GM23338 (cell line): ENCODE measurements around the gene DNAJC1. TPM values are rescaled to one million over a fixed set of nuclear protein-coding genes. Genes with fewer than 3 reads are reported as not detected.
"Not testable (repeated sequence)": the region's sequence is repeated elsewhere in the genome, so short reads cannot be mapped to it uniquely, and the experiment has no call there.

Experiments
- ATAC-seq: fragments of 200-7000 bp; cut with Tn5 transposase; 3 replicates; pipeline ENCODE4 v1.9.1; 2020
- DNase-seq: peaks from one replicate; pipeline ENCODE4 v3.0.0-alpha.2; 2015; ENCODE audit warnings: low spot score
- H2AFZ ChIP-seq: fragments of 200-600 bp; sonication (generic); 2 replicates; pipeline ENCODE4 v1.8.0; 2016; ENCODE audit warnings: antibody characterized with exemption, mild to moderate bottlenecking, moderate library complexity
- H3F3A ChIP-seq: fragments of 200-600 bp; sonication (generic); replicated peaks from 2 replicates; pipeline ENCODE4 v1.8.0; 2017; ENCODE audit warnings: antibody characterized with exemption, mixed run types, low read depth
- H3K27ac ChIP-seq: fragments of 200-600 bp; sonication (generic); 2 replicates; pipeline ENCODE4 v1.6.1; 2016; ENCODE audit warnings: low read depth
- H3K27me3 ChIP-seq: fragments of 200-600 bp; sonication (generic); 2 replicates; pipeline ENCODE4 v1.8.0; 2016; ENCODE audit warnings: mild to moderate bottlenecking, mixed run types, moderate library complexity; ENCODE audit not compliant: insufficient read depth
- H3K36me3 ChIP-seq: fragments of 200-600 bp; sonication (generic); 2 replicates; pipeline ENCODE4 v1.8.0; 2016; ENCODE audit warnings: mild to moderate bottlenecking; ENCODE audit not compliant: insufficient read depth
- H3K4me1 ChIP-seq: fragments of 200-600 bp; sonication (generic); 2 replicates; pipeline ENCODE4 v1.8.0; 2016; ENCODE audit warnings: mild to moderate bottlenecking, moderate library complexity; ENCODE audit not compliant: insufficient read depth
- H3K4me2 ChIP-seq: fragments of 200-600 bp; sonication (generic); 2 replicates; pipeline ENCODE4 v1.7.1; 2017; ENCODE audit warnings: mixed run types
- H3K4me3 ChIP-seq: fragments of 200-600 bp; sonication (generic); 2 replicates; pipeline ENCODE4 v1.6.1; 2016; ENCODE audit warnings: mixed run types
- H3K79me2 ChIP-seq: fragments of 200-600 bp; sonication (generic); replicated peaks from 2 replicates; pipeline ENCODE4 v1.8.0; 2017; ENCODE audit warnings: mild to moderate bottlenecking; ENCODE audit not compliant: insufficient read depth
- H3K9me2 ChIP-seq: fragments of 200-600 bp; sonication (generic); 2 replicates; pipeline ENCODE4 v1.8.0; 2017; ENCODE audit not compliant: insufficient read depth
- H4K20me1 ChIP-seq: fragments of 200-600 bp; sonication (generic); replicated peaks from 2 replicates; pipeline ENCODE4 v1.8.0; 2017; ENCODE audit warnings: mild to moderate bottlenecking; ENCODE audit not compliant: insufficient read depth
- H3K27ac Mint-ChIP-seq: 2 replicates; pipeline ENCODE4 v1.8.0; 2020; ENCODE audit warnings: inconsistent platforms, mild to moderate bottlenecking, moderate library complexity, mixed read lengths
- H3K27me3 Mint-ChIP-seq: 3 replicates; pipeline ENCODE4 v1.8.0; 2022; ENCODE audit warnings: low read depth, mild to moderate bottlenecking, moderate library complexity, mixed read lengths, inconsistent platforms; ENCODE audit not compliant: insufficient read depth, poor library complexity
- H3K36me3 Mint-ChIP-seq: 3 replicates; pipeline ENCODE4 v1.8.0; 2021; ENCODE audit warnings: low read depth, mild to moderate bottlenecking, inconsistent platforms, moderate library complexity, mixed read lengths
- H3K4me1 Mint-ChIP-seq: 3 replicates; pipeline ENCODE4 v1.8.0; 2020; ENCODE audit warnings: mild to moderate bottlenecking, inconsistent platforms, mixed read lengths
- H3K4me3 Mint-ChIP-seq: 3 replicates; pipeline ENCODE4 v1.8.0; 2021; ENCODE audit warnings: moderate library complexity, mild to moderate bottlenecking, inconsistent platforms, mixed read lengths
- H3K9me3 Mint-ChIP-seq: 3 replicates; pipeline ENCODE4 v1.8.0; 2020; ENCODE audit warnings: moderate library complexity, mild to moderate bottlenecking, inconsistent platforms, mixed read lengths
- ZNF114 ChIP-seq: fragments of 250-450 bp; sonication (Bioruptor Pico); IDR thresholded peaks from 2 replicates; pipeline ENCODE4 v1.5.0; 2020; ENCODE audit warnings: mild to moderate bottlenecking, moderate library complexity
- polyA plus RNA-seq: library from polyadenylated mRNA; unstranded; fragments of >200 nt; fragmentation: Nextera tagmentation; extraction: Ambion mirVana; gene quantifications from 2 replicates; pipeline ENCODE4 v1.2.1, GENCODE V29; 2016
- total RNA-seq: library from RNA; depleted of rRNA; stranded (reverse); fragments of >200 nt; shearing (Covaris generic); gene quantifications from 2 replicates; pipeline ENCODE4 v1.2.3, GENCODE V29; 2014
- TF ChIP-seq, protein P1 (sequence below): fragments of 250-450 bp; sonication (Bioruptor Pico); IDR thresholded peaks from 2 replicates; pipeline ENCODE4 v1.5.0; 2020; ENCODE audit warnings: mild to moderate bottlenecking, moderate library complexity
- TF ChIP-seq, protein P2 (sequence below), 2 experiments: fragments of 200-600 bp in 1 of 2; sonication (generic) in 1 of 2; conservative IDR thresholded peaks; 2 replicates each; pipeline versions ENCODE4 v1.5.1 to v1.6.1; 2016 to 2017; ENCODE audit warnings: antibody characterized with exemption in 2 of 2, low read depth in 2 of 2, mild to moderate bottlenecking in 2 of 2, moderate library complexity in 1 of 2

DNAJC1 gene
- total and polyA plus RNA-seq, 2 experiments from 2014 or later, result 38.6 to 45.3 TPM

DNA sequence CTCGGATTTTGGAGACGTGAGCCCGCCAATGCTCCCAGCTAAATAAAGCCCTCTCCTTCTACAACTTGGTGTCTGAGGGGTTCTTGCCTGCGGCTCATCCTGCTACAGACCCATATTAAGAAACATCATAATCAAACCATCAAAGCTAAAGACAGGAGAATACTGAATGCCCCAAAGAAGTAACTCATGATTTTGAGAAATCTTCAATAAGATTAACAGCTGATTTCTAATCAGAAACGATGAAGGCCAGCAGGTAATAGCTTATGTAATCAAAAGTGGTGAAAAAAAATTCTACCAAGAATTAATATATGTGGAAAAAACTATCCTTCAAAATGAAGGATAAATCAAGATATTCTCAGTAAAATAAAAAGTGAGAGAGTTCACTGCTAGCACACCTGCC lies 130.3 kb downstream of the DNAJC1 start (continued):
- TF ChIP-seq, protein P1, sequence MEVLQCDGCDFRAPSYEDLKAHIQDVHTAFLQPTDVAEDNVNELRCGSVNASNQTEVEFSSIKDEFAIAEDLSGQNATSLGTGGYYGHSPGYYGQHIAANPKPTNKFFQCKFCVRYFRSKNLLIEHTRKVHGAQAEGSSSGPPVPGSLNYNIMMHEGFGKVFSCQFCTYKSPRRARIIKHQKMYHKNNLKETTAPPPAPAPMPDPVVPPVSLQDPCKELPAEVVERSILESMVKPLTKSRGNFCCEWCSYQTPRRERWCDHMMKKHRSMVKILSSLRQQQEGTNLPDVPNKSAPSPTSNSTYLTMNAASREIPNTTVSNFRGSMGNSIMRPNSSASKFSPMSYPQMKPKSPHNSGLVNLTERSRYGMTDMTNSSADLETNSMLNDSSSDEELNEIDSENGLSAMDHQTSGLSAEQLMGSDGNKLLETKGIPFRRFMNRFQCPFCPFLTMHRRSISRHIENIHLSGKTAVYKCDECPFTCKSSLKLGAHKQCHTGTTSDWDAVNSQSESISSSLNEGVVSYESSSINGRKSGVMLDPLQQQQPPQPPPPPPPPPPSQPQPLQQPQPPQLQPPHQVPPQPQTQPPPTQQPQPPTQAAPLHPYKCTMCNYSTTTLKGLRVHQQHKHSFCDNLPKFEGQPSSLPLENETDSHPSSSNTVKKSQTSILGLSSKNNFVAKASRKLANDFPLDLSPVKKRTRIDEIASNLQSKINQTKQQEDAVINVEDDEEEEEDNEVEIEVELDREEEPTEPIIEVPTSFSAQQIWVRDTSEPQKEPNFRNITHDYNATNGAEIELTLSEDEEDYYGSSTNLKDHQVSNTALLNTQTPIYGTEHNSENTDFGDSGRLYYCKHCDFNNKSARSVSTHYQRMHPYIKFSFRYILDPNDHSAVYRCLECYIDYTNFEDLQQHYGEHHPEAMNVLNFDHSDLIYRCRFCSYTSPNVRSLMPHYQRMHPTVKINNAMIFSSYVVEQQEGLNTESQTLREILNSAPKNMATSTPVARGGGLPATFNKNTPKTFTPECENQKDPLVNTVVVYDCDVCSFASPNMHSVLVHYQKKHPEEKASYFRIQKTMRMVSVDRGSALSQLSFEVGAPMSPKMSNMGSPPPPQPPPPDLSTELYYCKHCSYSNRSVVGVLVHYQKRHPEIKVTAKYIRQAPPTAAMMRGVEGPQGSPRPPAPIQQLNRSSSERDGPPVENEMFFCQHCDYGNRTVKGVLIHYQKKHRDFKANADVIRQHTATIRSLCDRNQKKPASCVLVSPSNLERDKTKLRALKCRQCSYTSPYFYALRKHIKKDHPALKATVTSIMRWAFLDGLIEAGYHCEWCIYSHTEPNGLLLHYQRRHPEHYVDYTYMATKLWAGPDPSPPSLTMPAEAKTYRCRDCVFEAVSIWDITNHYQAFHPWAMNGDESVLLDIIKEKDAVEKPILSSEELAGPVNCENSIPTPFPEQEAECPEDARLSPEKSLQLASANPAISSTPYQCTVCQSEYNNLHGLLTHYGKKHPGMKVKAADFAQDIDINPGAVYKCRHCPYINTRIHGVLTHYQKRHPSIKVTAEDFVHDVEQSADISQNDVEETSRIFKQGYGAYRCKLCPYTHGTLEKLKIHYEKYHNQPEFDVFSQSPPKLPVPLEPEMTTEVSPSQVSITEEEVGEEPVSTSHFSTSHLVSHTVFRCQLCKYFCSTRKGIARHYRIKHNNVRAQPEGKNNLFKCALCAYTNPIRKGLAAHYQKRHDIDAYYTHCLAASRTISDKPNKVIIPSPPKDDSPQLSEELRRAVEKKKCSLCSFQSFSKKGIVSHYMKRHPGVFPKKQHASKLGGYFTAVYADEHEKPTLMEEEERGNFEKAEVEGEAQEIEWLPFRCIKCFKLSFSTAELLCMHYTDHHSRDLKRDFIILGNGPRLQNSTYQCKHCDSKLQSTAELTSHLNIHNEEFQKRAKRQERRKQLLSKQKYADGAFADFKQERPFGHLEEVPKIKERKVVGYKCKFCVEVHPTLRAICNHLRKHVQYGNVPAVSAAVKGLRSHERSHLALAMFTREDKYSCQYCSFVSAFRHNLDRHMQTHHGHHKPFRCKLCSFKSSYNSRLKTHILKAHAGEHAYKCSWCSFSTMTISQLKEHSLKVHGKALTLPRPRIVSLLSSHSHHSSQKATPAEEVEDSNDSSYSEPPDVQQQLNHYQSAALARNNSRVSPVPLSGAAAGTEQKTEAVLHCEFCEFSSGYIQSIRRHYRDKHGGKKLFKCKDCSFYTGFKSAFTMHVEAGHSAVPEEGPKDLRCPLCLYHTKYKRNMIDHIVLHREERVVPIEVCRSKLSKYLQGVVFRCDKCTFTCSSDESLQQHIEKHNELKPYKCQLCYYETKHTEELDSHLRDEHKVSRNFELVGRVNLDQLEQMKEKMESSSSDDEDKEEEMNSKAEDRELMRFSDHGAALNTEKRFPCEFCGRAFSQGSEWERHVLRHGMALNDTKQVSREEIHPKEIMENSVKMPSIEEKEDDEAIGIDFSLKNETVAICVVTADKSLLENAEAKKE (CRISPR knock-in tag), result no peak

DNA sequence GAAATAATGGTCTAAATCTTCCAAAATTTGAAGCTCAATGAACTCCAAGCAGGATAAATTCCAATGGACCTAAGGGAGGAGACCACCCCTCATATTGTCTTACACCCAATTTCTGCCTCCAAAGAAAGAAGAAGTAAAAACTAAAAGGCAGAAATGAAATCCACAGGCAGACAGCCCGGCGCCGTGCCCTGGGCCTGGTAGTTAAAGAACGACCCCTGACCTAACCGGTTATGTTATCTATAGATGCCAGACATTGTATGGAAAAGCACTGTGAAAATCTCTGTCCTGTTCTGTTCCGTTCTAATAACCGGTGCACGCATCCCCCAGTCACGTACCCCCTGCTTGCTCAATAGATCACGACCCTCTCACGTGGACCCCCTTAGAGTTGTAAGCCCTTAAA lies 130.8 kb downstream of the DNAJC1 start:
- H3K4me1 ChIP-seq, result peaks cover 16% of the 10 kb centered on the region
- not testable (repeated sequence) for H3K27me3 ChIP-seq, H3K4me3 ChIP-seq, H3K79me2 ChIP-seq, H3K36me3 ChIP-seq, H3K27me3 Mint-ChIP-seq, H3F3A ChIP-seq, H2AFZ ChIP-seq, H3K4me3 Mint-ChIP-seq, H3K27ac ChIP-seq, H3K27ac Mint-ChIP-seq, H3K9me2 ChIP-seq, H3K4me2 ChIP-seq, ATAC-seq, DNase-seq, H4K20me1 ChIP-seq
- Mint-ChIP-seq H3K4me1 (peaks cover 12% of the 10 kb centered on the region; the same call in 2 of the 3 replicates), H3K36me3 (peaks cover 39% of the 10 kb centered on the region), H3K9me3 (peaks cover 29% of the 10 kb centered on the region)

DNA sequence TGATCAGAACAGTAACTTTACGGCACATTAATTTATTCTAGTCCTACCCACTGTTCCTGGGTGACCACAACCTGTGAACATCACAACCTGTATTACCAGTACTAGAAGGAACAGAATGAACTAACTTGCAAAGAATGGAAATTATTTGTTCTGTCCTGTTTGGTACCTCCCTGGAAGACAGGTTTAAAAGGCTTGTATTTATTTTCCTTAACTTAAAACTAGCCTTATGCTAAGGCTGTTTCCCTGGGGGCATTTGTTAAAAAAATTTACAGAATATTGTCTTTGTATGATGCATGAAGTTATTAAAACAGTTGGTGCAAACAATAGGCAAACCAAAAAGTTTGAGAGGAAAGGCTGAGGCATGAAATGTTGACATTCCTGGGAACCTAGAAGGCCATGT lies 132.7 kb downstream of the DNAJC1 start:
- H3K27ac ChIP-seq, result no peak overlapping the region
- no peak overlapping the region for H3K4me3 Mint-ChIP-seq
- no peak overlapping the region for H3K27ac Mint-ChIP-seq
- no peaks in the 10 kb centered on the region for H3K79me2 ChIP-seq
- H3K36me3 Mint-ChIP-seq, result peaks cover 44% of the 10 kb centered on the region
- no peaks in the 10 kb centered on the region; the same call in 1 of the 2 replicates for H3K36me3 ChIP-seq
- DNase-seq (no peak), ATAC-seq (no peak)
- H2AFZ ChIP-seq, result no peak overlapping the region
- TF ChIP-seq, protein P2, sequence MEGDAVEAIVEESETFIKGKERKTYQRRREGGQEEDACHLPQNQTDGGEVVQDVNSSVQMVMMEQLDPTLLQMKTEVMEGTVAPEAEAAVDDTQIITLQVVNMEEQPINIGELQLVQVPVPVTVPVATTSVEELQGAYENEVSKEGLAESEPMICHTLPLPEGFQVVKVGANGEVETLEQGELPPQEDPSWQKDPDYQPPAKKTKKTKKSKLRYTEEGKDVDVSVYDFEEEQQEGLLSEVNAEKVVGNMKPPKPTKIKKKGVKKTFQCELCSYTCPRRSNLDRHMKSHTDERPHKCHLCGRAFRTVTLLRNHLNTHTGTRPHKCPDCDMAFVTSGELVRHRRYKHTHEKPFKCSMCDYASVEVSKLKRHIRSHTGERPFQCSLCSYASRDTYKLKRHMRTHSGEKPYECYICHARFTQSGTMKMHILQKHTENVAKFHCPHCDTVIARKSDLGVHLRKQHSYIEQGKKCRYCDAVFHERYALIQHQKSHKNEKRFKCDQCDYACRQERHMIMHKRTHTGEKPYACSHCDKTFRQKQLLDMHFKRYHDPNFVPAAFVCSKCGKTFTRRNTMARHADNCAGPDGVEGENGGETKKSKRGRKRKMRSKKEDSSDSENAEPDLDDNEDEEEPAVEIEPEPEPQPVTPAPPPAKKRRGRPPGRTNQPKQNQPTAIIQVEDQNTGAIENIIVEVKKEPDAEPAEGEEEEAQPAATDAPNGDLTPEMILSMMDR (conservative IDR thresholded peaks at IDR 0.05; ENCODE audit: low read depth in 2 of 2), result no peak
- TF ChIP-seq ZNF114 (CRISPR knock-in tag), result no peak
- H4K20me1 ChIP-seq, result no peaks in the 10 kb centered on the region
- H3K4me2 ChIP-seq, result no peak overlapping the region
- H3K4me3 ChIP-seq, result no peak overlapping the region
- peaks cover 12% of the 10 kb centered on the region; the same call in 2 of the 3 replicates for H3K4me1 Mint-ChIP-seq
- H3K4me1 ChIP-seq, result peaks cover 16% of the 10 kb centered on the region
- peaks cover 38% of the 10 kb centered on the region for H3K9me3 Mint-ChIP-seq
- no peaks in the 10 kb centered on the region for H3K27me3 Mint-ChIP-seq
- no peaks in the 10 kb centered on the region for H3K27me3 ChIP-seq
- no peaks in the 10 kb centered on the region for H3F3A ChIP-seq
- 0 out of 2 replicates have a peak, but pooled peaks cover 3% of the 10 kb centered on the region for H3K9me2 ChIP-seq

DNA sequence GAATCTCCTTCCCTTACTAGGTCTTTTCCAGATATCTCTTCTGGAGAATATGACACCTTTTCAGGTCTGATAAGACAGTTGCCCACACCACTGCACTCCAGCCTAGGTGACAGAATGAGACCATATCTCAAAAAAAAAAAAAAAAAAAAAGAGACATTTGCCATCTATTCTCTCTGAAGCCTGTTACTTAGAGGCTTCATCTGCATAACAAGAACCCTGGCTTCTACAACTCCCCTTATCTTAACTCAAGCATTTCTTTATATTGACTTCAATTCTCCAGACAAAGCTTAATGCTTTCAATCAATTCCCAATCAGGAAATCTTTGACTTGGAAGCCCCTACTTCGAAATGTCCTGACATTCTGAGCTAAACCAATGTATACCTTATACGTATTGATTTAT lies 134.4 kb downstream of the DNAJC1 start:
- H3K4me3 ChIP-seq, H3K4me3 Mint-ChIP-seq, H3K9me2 ChIP-seq, H3F3A ChIP-seq, H3K27me3 ChIP-seq, H3K27ac Mint-ChIP-seq, H4K20me1 ChIP-seq, H3K79me2 ChIP-seq, H2AFZ ChIP-seq, H3K27me3 Mint-ChIP-seq, H3K36me3 ChIP-seq: not testable (repeated sequence)
- peaks cover 40% of the 10 kb centered on the region for H3K36me3 Mint-ChIP-seq
- Histone ChIP-seq H3K4me2 (peak overlapping the region; percentile 47), H3K27ac (peak overlapping the region; percentile 64), H3K4me1 (peaks cover 16% of the 10 kb centered on the region)
- peaks cover 12% of the 10 kb centered on the region; the same call in 2 of the 3 replicates for H3K4me1 Mint-ChIP-seq
- ATAC-seq, result peak; percentile 80
- peak; percentile 35 for DNase-seq
- peaks cover 38% of the 10 kb centered on the region for H3K9me3 Mint-ChIP-seq
